A549 (cell line): ENCODE results near the gene TNPO2.

ENCODE experiments used
- CHD2 ChIP-seq: fragments of 150-350 bp; IDR thresholded peaks from 2 replicates; pipeline ENCODE4 v1.6.1; 2014; ENCODE audit warnings: low read length; ENCODE audit not compliant: partially characterized antibody
- EHMT2 ChIP-seq: fragments of 200-600 bp; sonication (generic); IDR thresholded peaks from 2 replicates; pipeline ENCODE4 v1.6.1; 2016; ENCODE audit warnings: antibody characterized with exemption, low read depth, mild to moderate bottlenecking, moderate library complexity
- ESRRA ChIP-seq: fragments of 150-350 bp; IDR thresholded peaks from 2 replicates; pipeline ENCODE4 v1.6.1; 2014; ENCODE audit warnings: mild to moderate bottlenecking, low read length, borderline replicate concordance
- JUN ChIP-seq, 2 experiments: fragments of >200 bp; sonication (Bioruptor Twin); formaldehyde crosslinking; IDR thresholded peaks; 2 replicates in 1 of 2; 3 replicates in 1 of 2; pipeline ENCODE4 v1.6.1; 2016 to 2017
- JUNB ChIP-seq: fragments of >200 bp; sonication (Bioruptor Twin); formaldehyde crosslinking; IDR thresholded peaks from 2 replicates; pipeline ENCODE4 v1.6.1; 2016
- KDM1A ChIP-seq: fragments of 200-600 bp; sonication (generic); IDR thresholded peaks from 2 replicates; pipeline ENCODE4 v1.6.1; 2016; ENCODE audit warnings: low read depth, mild to moderate bottlenecking
- POLR2A ChIP-seq: IDR thresholded peaks from 2 replicates; pipeline ENCODE4 v1.6.1; 2012; ENCODE audit warnings: mild to moderate bottlenecking, low read length
- RAD21 ChIP-seq, 2 experiments: fragments of >200 bp in 1 of 2; sonication (Bioruptor Twin) in 1 of 2; formaldehyde crosslinking in 1 of 2; IDR thresholded peaks in 1 of 2; conservative IDR thresholded peaks in 1 of 2; 2 replicates in 1 of 2; 3 replicates in 1 of 2; pipeline ENCODE4 v1.6.1; 2012 to 2018; ENCODE audit warnings: inconsistent platforms in 1 of 2
- RARB ChIP-seq: fragments of 250-450 bp; sonication (Bioruptor Pico); IDR thresholded peaks from 2 replicates; pipeline ENCODE4 v1.8.0; 2021; ENCODE audit warnings: mild to moderate bottlenecking, moderate library complexity
- RFX5 ChIP-seq: fragments of 450-650 bp; IDR thresholded peaks from 2 replicates; pipeline ENCODE4 v1.7.1; 2014; ENCODE audit warnings: antibody characterized with exemption, mild to moderate bottlenecking, moderate library complexity
- ZSCAN20 ChIP-seq: fragments of 250-450 bp; sonication (Bioruptor Pico); IDR thresholded peaks from 2 replicates; pipeline ENCODE4 v1.8.0; 2022; ENCODE audit warnings: mild to moderate bottlenecking, moderate library complexity
- TF ChIP-seq, protein P1 (sequence below): fragments of >200 bp; sonication (Bioruptor Twin); formaldehyde crosslinking; IDR thresholded peaks from 3 replicates; pipeline ENCODE4 v1.5.1; 2016
- TF ChIP-seq, protein P2 (sequence below): fragments of 200-600 bp; sonication (generic); IDR thresholded peaks from 2 replicates; pipeline ENCODE4 v1.6.1; 2016; ENCODE audit warnings: antibody characterized with exemption, mild to moderate bottlenecking, moderate library complexity

DNA sequence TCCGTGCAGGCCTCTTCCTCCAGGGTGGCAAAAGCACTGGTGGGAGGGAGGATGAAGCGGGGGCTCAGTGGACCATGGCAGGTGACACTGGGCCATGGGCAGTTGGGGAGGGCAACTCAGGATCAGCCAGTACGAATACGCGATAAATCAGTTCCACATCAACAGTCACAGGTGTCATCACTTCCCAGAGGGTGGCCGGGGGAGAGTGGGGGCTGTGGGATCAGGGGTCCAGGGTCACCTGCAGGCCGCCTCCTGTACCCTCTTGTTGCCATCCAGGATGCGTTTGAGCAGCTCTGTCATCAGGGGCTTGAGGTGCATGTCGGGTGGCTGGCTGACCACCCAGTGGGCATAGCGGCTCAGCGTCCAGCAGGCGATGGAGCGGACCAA is 17.4 kb downstream of the TNPO2 start:
- TF ChIP-seq JUNB (no peak), RAD21 (conservative IDR thresholded peaks at IDR 0.05 in 1 of 2, IDR thresholded peaks at IDR 0.05 in 1 of 2) (no peak), RFX5 (no peak), POLR2A (no peak), ZSCAN20 (no peak), JUN (IDR thresholded peaks at IDR 0.05) (no peak), RARB (CRISPR knock-in tag) (no peak), CHD2 (no peak), KDM1A (no peak), ESRRA (no peak), EHMT2 (no peak)
- TF ChIP-seq, protein P1, sequence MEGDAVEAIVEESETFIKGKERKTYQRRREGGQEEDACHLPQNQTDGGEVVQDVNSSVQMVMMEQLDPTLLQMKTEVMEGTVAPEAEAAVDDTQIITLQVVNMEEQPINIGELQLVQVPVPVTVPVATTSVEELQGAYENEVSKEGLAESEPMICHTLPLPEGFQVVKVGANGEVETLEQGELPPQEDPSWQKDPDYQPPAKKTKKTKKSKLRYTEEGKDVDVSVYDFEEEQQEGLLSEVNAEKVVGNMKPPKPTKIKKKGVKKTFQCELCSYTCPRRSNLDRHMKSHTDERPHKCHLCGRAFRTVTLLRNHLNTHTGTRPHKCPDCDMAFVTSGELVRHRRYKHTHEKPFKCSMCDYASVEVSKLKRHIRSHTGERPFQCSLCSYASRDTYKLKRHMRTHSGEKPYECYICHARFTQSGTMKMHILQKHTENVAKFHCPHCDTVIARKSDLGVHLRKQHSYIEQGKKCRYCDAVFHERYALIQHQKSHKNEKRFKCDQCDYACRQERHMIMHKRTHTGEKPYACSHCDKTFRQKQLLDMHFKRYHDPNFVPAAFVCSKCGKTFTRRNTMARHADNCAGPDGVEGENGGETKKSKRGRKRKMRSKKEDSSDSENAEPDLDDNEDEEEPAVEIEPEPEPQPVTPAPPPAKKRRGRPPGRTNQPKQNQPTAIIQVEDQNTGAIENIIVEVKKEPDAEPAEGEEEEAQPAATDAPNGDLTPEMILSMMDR, result no peak
- TF ChIP-seq, protein P2, sequence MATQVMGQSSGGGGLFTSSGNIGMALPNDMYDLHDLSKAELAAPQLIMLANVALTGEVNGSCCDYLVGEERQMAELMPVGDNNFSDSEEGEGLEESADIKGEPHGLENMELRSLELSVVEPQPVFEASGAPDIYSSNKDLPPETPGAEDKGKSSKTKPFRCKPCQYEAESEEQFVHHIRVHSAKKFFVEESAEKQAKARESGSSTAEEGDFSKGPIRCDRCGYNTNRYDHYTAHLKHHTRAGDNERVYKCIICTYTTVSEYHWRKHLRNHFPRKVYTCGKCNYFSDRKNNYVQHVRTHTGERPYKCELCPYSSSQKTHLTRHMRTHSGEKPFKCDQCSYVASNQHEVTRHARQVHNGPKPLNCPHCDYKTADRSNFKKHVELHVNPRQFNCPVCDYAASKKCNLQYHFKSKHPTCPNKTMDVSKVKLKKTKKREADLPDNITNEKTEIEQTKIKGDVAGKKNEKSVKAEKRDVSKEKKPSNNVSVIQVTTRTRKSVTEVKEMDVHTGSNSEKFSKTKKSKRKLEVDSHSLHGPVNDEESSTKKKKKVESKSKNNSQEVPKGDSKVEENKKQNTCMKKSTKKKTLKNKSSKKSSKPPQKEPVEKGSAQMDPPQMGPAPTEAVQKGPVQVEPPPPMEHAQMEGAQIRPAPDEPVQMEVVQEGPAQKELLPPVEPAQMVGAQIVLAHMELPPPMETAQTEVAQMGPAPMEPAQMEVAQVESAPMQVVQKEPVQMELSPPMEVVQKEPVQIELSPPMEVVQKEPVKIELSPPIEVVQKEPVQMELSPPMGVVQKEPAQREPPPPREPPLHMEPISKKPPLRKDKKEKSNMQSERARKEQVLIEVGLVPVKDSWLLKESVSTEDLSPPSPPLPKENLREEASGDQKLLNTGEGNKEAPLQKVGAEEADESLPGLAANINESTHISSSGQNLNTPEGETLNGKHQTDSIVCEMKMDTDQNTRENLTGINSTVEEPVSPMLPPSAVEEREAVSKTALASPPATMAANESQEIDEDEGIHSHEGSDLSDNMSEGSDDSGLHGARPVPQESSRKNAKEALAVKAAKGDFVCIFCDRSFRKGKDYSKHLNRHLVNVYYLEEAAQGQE, result no peak
